GM19238 (cell line): ENCODE measurements around the gene CRADD.

Experiments
- DNase-seq: peaks from one replicate; pipeline ENCODE4 v3.0.0; 2011; ENCODE audit warnings: low spot score; ENCODE audit not compliant: insufficient read length

Gene CRADD

GRCh38 chr12:93670104-93670503 lies 7.1 kb upstream of the CRADD start:
- DNase-seq, result no peak

- DNase-seq, result no peak
Measured at GRCh38 chr12:93671044-93671443, 6.1 kb upstream of the CRADD start.

GRCh38 chr12:93673084-93673483 lies 4.1 kb upstream of the CRADD start:
- no peak for DNase-seq

GRCh38 chr12:93674386-93674785 lies 2.8 kb upstream of the CRADD start:
- DNase-seq, result no peak

GRCh38 chr12:93676408-93677194 lies 574 bp upstream of the CRADD start:
- no peak for DNase-seq

- DNase-seq, result no peak
Measured at GRCh38 chr12:93678779-93679178, 1.6 kb downstream of the CRADD start.

- no peak for DNase-seq
Measured at GRCh38 chr12:93679308-93679925, 2.2 kb downstream of the CRADD start.

- no peak for DNase-seq
Measured at GRCh38 chr12:93680006-93680405, 2.8 kb downstream of the CRADD start.

- DNase-seq, result no peak
Measured at GRCh38 chr12:93682846-93683261, 5.7 kb downstream of the CRADD start.

GRCh38 chr12:93683410-93683809 lies 6.2 kb downstream of the CRADD start:
- DNase-seq, result no peak

GRCh38 chr12:93684716-93685115 lies 7.5 kb downstream of the CRADD start:
- no peak for DNase-seq

- no peak for DNase-seq
Measured at GRCh38 chr12:93686572-93687356, 9.6 kb downstream of the CRADD start.

GRCh38 chr12:93689076-93689834 lies 12.1 kb downstream of the CRADD start:
- no peak for DNase-seq

- no peak for DNase-seq
Measured at GRCh38 chr12:93696462-93696861, 19.3 kb downstream of the CRADD start.

- DNase-seq, result no peak
Measured at GRCh38 chr12:93698307-93699092, 21.3 kb downstream of the CRADD start.

GRCh38 chr12:93699271-93700145 lies 22.3 kb downstream of the CRADD start:
- DNase-seq, result no peak

- DNase-seq, result no peak
Measured at GRCh38 chr12:93702707-93703315, 25.6 kb downstream of the CRADD start.

GRCh38 chr12:93704122-93704521 lies 26.9 kb downstream of the CRADD start:
- no peak for DNase-seq

- DNase-seq, result no peak
Measured at GRCh38 chr12:93704625-93705024, 27.4 kb downstream of the CRADD start.
